Prostate gland (tissue), 2 donors: ENCODE measurements around the gene SRGAP3.

Source experiments
- CTCF ChIP-seq, 4 experiments: fragments of 200-600 bp in 2 of 4; fragments of 450-650 bp in 2 of 4; sonication (generic) in 2 of 4; IDR thresholded peaks; 1 replicate in 3 of 4; 2 replicates in 1 of 4; pipeline ENCODE4 v1.5.1; 2016 to 2019; ENCODE audit warnings: antibody characterized with exemption in 4 of 4, mild to moderate bottlenecking in 2 of 4, moderate library complexity in 2 of 4
- POLR2A ChIP-seq: fragments of 450-650 bp; IDR thresholded peaks from one replicate; pipeline ENCODE4 v1.6.1; 2016; ENCODE audit warnings: antibody characterized with exemption, mild to moderate bottlenecking
- POLR2AphosphoS5 ChIP-seq: sonication (generic); formaldehyde crosslinking; IDR thresholded peaks from one replicate; pipeline ENCODE4 v1.6.1; 2017; ENCODE audit warnings: antibody characterized with exemption

GRCh38 chr3:9123840-9124239, 125.6 kb downstream of the SRGAP3 start:
- TF ChIP-seq CTCF (IDR thresholded peaks at IDR 0.05) (no peak), POLR2A (no peak), POLR2AphosphoS5 (no peak)
